NCI-H187 (cell line): ENCODE data around the gene SLC13A3.

Source experiments
- DNase-seq, 2 experiments: peaks; one replicate each; lab custom pipeline; 2025; lab: John Stamatoyannopoulos, UW

The SLC13A3 gene

DNA sequence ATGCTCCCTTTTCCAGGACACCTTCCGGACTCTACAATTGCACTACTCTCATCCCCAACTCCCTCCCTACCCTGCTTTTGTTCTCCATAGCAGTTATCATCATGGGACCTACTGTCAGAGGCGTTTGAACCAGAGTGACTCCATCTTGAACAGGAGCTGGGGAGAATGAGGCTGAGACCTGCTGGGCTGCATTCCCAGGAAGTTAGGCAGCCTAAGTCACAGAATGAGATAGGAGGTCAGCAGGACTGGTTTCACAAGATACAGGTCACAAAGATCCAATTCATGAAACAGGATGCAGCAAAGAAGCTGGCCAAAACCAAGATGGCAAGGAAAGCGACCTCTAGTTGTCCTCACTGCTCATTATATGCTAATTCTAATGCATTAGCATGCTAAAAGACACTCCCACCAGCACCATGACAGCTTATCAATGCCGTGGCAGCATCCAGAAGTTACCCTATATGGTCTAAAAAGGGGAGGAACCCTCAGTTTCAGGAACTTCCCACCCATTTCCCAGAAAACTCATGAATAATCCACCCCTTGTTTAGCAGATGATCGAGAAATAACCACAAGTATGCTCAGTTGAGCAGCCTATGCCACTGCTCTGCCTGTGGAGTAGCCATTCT lies 15.6 kb downstream of the SLC13A3 start:
- no peak for DNase-seq

DNA sequence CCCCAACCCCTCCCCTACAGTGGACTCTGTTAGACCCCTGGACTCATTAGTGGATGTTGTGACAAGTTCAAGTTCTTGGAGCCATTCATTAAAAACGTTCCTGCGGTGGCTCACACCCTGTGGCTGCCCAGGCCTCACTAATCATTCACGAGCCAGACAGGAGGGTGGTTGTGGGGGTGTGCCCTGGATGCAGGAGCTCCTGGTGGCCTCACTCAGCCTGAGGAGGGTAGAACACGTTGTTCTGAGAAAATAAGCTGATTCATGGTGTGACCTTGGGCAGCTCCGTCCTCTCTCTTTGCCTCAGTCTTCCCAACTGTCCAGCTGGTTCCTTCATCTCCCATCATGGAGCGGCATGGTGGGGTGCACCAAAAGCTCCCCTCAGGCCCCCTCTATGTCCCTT lies 16.7 kb downstream of the SLC13A3 start:
- DNase-seq = no peak

DNA sequence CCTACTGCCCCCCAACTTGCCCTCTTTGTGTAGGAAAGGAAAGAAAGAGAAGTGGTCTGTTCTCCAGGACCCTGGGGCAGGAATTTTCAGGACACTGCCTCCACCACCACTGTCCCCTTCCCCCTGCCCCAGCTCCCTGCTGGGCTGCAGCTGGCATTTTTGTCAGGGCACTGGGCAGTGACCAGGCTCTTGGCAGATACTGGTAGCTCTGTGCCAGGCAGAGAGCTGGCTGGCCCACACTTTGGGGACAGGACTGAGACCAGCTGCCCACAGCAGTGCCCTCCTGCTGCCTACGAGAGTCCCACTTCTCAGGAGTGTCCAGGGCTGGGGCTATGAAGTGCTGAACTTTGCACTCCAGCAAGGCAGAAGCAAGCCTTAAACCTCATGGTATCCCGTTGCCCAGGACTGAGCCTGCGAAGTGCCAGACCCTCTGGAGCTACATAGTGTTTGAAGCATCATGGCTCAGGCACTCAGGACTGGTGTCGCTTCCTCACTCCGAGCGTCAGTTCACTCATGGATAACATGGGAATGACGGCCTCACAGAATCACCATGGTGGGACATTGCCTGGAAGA lies 19.3 kb downstream of the SLC13A3 start:
- no peak for DNase-seq

DNA sequence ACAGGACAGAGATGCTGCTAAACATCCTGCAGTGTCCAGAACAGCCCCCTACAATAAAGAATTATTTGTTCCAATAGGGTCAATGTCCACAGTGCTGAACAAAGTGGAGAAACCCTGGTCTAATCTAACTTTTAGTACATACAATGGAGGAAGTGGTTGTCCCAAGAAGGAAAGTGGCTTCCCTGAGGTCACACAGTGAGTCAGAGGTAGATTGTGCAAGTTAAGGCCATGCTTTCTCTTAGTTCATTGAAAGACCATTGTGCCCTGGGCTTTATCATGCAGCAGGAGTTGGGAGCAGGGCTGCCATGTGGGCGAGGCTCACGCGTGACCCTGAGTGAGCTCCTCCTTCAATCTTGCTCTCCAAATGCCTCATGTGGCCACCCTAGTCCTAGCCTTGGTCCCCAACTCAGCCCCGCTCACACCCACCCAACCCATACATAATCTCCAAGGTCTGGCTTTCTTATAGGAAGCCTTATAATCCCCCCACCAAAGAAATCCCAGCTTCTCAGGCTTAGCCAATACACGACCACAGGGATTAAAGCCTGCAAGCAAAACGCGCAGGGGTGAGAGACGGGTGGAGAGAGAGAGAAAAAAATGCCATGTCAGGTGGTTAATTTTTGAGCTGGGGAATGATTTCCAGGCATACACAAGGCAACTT lies 19.9 kb downstream of the SLC13A3 start:
- DNase-seq = no peak

DNA sequence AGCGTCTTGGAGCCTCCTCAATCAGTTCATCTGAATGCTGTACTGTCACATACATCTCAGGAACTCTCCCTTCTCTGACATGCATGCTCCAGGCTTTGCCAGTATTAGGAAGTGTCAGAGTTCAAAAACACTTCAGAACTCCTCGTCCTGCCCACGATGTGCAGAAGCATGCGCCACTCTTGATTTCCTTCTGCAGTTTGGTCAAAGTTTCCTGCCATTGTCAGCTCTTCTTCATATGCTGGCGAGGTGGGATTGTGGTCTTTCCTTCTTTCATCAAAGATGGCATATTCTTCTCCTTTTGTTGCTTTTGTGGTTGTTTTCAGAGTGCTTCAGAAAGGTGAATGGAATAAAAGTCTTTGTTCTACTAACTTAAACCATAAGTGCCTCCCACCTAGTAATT lies 21.0 kb downstream of the SLC13A3 start:
- no peak for DNase-seq

DNA sequence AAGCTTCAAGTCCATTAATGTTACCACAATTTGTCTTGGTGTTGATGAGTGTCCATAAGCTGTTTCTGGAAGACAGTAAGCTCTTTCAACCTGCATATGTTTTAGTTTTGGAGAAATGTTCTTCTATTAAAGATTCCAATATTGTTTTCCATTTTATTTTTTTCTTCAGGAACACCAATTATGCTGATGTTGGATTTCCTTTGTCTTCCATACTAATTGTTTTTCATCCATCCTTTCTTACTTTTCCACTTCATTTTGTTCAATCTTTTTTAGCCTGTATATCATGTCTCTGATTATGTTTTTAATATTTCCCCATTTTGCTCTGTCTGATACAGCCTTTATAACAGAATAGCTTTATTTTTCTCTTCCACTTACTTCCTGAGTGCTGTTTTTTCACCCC lies 21.9 kb downstream of the SLC13A3 start:
- DNase-seq = no peak

DNA sequence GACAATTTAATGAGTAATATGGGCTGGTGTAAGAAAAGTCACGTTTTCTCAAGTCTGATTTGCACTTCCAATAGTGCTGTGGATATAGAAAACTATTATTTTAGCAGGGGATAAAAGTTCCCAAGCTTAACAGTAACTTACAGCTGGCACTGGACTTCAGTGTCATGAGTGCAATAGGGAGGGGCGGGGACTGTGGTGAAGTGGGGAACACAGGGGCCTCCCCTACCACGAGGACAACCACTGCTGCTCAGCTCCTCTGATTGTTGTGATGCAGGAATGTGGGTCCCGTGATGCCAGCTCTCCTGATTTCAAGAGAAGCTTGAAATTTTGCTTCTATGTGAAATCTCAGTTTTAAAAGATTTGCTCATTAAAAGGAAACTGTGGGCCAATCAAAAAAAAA lies 24.0 kb downstream of the SLC13A3 start:
- DNase-seq = no peak

DNA sequence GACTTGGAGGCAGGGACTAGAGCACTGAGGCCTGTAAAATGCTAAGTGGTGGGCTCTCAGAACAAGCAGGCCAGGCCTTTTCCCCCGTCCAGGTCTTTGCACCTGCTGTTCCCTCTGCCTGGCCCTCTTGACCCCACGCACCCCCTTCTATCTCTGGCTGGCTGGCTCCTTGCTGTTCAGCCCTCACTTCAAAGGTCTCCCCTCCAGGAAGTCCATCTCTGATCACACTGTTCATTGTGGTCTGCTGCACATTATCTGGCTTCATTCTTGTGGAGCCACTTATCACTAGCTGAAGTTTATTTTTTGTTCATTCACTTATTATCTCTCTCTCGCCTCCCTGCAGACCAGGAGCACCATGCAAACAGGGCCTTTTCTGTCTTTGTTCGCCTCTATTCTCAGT lies 24.5 kb downstream of the SLC13A3 start:
- no peak for DNase-seq

DNA sequence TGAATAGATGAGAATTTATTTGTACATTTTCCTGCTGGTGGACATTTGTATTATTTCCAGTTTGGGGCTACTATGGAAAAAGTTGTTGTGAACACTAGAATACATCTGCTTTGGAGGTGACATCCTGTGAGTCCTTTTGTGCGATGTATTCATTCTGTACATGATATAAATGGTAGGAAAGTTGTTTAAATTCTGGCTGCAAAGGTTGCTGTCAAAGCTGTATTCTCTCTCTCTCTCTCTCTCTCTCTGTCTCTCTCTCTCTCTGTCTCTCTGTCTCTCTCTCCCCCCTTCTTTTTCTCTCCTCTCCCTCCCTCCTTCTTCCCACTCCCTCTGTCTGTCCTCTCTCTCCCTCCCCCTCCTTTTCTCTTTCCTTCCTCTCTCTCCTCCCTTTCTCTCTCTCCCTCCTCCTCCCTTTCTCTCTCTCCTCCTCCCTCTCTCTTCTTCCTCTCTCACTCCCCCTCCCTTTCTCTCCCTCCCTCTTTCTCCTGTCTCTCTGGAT lies 25.3 kb downstream of the SLC13A3 start:
- no peak for DNase-seq

DNA sequence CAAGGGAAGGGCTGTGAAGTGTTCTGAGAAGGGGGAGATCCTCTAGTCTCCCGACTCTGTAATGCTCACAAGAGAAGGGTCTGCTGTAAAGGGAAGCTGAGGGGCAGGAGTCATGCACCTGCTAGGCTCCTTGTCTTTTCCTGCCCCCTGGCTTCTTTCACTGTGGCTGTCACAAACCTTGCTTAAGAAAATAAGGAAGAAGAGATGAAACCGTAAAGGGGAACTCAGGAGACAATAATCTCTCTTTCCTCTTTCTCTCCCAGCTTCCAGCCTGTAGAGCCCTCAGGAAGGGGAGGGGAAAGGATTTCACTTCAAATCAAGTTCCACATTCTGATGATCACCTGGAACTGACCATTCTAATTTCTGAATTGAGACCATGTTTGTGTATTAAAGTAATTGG lies 26.3 kb downstream of the SLC13A3 start:
- no peak for DNase-seq

DNA sequence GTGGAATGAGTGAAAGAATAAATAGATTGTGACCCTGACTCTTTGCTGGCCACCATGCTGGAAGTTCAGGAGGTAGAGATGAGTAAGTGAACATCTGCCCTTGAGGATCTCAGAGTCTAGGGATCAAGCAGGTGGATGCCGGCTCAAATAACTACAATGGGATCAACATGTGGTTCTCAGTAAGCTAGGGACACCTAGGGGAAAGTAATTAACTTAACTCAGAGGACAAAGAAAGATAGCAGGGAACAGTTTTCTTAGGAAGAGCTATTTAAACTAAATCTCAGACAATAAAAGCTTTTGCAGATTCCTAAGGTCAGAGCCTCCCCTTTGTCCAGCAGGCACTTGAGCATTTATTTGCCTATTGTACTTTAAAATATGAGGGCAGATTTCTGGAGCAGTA lies 29.1 kb downstream of the SLC13A3 start:
- DNase-seq = no peak

DNA sequence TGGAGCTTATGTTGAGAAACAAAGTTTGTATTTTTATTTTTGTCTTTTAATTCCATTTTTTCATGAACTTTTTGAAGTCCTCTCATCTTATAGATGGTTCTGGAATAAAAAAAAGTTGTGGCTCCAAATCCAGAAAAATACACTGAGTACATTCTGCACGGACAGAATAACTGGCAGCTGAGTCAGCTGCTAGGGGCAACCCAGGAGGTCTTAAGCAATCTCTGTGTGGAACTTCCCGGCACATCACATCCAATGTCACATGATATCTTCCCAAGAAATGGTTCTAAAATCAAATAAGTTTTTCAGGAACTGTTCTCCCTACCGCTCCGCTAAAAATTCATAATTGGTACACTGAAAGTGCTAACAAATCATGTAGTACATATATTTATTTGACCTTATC lies 29.8 kb downstream of the SLC13A3 start:
- no peak for DNase-seq

DNA sequence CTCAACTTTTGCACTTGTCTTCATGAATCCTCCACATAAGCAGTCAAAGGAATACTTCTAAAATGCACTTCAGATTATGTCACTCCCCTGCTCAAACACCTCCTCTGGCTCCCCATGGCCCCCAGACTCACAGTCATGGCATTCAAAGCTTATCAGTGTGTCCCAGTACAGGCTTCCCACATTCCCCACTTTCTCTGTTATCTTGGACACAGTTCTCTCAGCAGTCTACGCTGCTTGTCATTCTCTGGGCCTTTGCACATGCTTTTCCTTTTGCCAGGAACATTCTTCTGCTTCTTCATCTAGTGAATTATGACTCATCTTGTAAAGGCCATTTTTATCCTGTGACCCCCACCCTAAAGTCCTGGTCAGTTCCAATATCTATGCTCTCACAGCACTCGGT lies 31.8 kb downstream of the SLC13A3 start:
- no peak for DNase-seq

DNA sequence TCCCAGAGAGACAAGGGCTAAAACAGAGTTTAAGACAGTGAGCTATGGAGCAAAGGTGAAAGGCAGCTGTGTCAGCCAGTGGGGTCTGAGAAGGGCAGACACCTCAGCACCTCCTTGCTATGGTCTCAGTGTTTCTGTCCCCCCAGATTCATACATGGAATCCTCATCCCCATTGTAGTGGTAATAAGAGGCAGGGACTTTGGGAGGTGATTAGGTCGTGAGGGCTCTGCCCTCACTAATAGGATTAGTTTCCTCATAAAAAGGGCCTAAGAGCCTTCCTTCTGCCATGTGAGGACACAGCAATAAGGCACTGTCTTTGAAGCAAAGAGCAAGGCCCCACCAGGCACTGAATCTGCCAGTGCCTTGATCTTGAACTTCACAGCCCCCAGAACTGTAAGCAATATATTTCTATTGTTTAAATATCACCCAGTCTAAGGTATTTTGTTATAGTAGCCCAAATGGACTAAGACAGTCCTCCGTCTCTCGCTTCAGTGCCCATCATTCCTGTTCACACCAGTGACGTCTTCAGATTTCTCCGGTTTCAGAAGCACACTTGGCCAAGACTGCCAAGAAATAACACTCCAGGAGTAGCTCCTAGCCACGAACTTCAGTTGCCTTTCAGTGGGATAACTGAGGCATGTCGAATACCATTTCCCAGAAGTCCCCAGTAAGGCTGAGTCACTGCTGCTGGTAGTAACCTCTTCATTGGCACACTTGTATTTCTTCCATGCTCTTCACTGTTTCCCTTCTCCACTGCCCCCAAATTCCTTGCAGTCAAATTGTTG lies 32.8 kb downstream of the SLC13A3 start:
- DNase-seq = no peak

DNA sequence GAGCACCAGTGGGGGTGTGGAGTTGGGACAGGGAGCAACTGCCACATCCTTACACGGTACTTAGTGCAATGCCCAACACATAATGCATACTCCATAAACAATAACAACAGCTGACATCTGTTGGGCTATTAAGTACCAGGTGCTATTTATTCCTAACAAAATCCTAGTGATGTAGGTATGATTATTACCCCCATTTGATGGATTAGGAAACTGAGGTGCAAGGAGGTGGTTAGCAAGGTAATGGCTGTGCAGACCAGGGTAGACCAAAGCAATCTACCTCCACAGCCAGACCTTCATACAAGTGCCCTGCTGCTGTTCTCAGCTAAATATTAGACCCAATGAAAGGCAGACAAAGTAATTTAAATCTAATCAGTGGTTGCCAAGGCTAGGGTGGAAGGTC lies 36.8 kb downstream of the SLC13A3 start:
- DNase-seq = no peak

DNA sequence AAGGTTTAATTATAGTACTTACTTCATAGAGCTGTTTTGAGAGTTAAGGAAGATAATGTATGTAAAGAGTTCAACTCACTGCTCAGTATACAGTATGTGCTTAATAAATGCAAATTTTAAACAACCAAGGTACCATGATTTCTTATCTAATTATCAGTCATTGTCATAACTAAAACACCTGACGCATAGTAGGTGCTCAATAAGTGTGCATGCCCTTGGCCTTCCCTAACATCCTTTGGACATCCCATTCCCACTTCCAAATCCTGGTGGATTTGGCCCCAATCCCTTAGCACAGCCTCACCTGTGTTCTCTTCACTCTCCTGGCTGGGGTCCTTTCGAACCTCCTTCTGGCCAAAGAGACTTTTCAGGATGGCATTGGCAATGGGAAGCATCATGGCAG lies 41.1 kb downstream of the SLC13A3 start:
- no peak for DNase-seq

DNA sequence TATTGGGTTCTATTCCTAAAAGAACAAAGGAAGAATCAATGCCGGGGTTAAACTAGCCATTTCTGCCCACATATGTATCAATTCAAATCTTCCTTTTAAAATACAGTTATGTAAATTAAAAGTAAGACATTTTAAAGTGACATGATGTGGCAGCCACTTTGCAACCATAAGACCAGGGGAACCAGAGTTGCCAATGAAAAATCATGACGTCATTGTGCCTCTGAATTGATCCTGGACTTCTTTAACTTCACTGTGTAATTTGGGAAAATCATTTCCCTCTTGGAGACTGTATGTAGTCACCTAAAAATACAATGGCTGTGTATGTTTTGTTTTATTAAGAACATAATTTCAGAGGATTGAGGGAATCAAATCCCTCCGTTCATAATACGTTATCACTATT lies 42.2 kb downstream of the SLC13A3 start:
- no peak for DNase-seq

DNA sequence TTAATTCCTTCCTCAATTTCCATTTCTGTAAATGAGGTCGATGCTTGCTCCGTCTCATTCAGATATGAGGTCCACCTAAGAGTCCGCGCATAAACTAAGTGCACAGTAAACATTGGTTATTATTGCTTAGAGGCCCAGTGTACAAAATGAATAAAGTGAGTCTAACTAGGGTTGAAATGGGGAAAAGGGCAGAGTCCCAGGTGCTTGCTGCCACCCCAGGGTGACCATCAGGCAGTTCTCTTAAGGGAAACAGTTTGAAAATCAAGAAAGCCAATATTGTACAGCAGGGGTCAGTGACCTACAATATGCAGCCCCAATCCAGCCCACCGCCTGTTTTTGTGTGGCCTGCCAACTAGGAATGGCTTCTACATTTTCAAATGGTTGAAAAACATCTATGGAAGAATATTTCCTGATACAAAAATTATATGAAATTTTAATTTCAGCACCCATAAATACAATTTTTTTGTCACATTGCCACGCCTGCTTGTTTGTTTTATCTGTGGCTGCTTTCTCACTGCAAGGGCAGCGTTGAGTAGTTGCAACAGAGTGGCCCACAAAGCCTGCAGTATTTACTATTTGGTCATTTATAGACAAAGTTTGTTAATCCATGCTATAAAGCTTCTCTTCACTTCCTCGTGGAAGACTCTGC lies 43.3 kb downstream of the SLC13A3 start:
- DNase-seq = no peak

DNA sequence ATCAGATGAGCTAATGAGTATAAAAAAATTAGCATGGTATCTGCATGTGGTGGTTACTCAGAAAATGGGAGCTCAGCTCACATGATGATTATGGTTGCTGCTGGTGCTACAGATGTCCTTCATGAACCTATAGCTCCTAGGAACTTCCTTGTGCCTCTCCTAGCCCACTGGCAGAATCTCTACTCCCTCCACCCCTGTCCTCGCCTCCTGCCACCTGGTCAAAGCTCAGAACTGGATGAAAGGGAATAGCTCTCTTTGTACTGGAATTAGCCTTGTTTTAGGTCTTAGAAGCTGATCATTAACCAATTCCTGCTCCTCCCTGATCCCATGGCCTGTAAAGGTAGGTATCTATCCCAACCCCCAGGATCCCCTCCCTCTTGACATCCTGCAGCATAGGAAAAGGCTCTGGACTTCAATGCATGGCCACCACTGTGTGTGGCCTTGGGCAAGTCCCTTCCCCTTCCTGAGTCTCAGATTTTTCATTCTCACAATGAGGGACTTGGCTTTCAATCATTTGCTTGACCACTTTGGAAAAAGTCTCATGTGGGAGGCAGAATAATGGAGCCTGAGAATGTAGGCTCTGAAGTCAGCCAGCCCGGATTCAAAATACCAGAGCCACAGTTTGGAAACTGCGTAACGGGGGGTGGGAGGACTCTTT lies 43.9 kb downstream of the SLC13A3 start:
- DNase-seq = no peak

DNA sequence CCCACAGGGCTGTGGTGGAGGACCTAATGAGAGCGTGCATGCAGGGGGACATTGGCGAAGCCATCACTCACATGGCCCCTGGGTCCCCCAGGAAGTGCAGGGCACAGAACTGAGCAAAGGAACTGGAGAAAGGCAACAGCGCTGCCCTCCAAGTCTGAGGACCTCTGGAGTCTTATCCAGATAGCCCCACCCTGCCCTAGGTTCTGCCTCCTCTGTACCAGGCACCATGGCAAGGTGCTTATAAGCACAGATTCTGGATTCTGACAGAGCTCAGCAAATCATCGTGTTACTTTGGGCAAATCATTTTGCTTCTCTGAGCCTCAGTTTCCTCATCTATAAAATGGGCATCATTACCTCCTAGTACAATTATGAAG lies 44.5 kb downstream of the SLC13A3 start:
- no peak for DNase-seq

DNA sequence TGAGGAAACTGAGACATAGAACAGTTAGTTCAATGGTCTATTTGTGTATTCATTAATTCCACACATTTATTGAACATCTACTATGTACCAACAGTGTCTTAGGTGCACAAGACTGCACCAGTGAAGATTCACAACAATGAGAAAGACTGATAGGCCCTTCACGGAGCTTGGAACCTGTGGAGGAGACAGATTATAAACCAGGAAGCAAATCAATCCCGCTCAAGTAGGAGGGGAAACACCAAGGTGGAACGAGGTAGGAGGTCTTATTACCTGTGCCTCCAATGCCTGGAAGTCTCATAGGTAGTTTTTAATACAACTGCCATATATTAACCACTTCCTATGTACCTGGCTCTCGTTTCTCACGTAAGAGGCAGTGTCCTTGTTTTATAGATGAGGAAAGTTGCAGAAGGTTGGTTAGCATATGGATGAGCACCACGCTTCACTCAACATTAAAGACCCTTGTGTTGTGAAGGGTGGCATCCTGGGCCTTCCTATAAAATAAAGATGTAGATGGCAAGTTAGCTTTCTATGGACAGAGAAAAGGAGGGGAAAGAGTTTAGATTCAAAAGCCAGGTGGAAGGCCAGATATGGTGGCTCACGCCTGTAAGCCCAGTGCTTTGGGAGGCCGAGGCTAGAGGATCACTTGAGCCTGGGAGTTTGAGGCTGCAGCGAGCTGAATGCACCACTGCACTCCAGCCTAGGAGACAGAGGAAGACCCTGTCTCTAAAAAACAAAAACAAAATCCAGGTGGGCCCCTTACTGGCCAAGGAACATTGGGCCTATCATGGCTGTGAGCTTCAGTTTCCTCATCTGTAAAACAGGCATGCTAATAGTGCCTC lies 45.1 kb downstream of the SLC13A3 start:
- DNase-seq = no peak
